Left lung (tissue), 10 donors: ENCODE measurements around the gene TRPT1. TPM values are rescaled to one million over a fixed set of nuclear protein-coding genes. Genes with fewer than 3 reads are reported as not detected.

Source experiments
- ATAC-seq: fragments of 200-7000 bp; cut with Tn5 transposase; one replicate; pipeline ENCODE4 v1.9.1; 2020; ENCODE audit warnings: moderate library complexity
- DNase-seq, 4 donors: peaks; one replicate each; pipeline ENCODE4 v3.0.0-alpha.2; 2013 to 2020
- H3K27ac ChIP-seq, 2 donors: fragments of 200-600 bp; sonication (generic) in 1 of 2; one replicate each; pipeline versions ENCODE4 v1.5.0 to v1.8.0; 2020 to 2021
- H3K27me3 ChIP-seq, 2 donors: fragments of 200-600 bp; sonication (generic) in 1 of 2; one replicate each; pipeline versions ENCODE4 v1.5.0 to v1.8.0; 2020 to 2021
- H3K36me3 ChIP-seq, 2 donors: fragments of 200-600 bp; sonication (generic) in 1 of 2; one replicate each; pipeline versions ENCODE4 v1.5.0 to v1.8.0; 2020 to 2021
- H3K4me1 ChIP-seq, 2 donors: fragments of 200-600 bp; one replicate each; pipeline ENCODE4 v1.8.0; 2021
- H3K4me3 ChIP-seq, 2 donors: fragments of 200-600 bp; sonication (generic) in 1 of 2; one replicate each; pipeline versions ENCODE4 v1.5.0 to v1.8.0; 2020 to 2021; ENCODE audit warnings: mild to moderate bottlenecking in 1 of 2
- H3K9me3 ChIP-seq, 2 donors: fragments of 200-600 bp; sonication (generic) in 1 of 2; one replicate each; pipeline versions ENCODE4 v1.5.0 to v1.8.0; 2020 to 2021
- CTCF ChIP-seq, 2 donors: fragments of 200-600 bp; sonication (generic) in 1 of 2; IDR thresholded peaks; one replicate each; pipeline versions ENCODE4 v1.5.0 to v1.8.0; 2021; ENCODE audit warnings: antibody characterized with exemption in 2 of 2
- intact Hi-C, 2 donors: fragments of 100-400 bp; cut with DNase I; formaldehyde crosslinking; loops; one replicate each; pipeline versions ENCODE4 v1.11.2 to v1.14.2; 2022
- polyA plus RNA-seq, 6 donors: library from polyadenylated mRNA; unstranded; fragments of 120-200 nt; gene quantifications; one replicate each; pipeline ENCODE4 v1.2.1, GENCODE V29; 2013; ENCODE audit not compliant: insufficient read length in 6 of 6
- total RNA-seq, 2 donors: library from RNA; stranded (reverse); fragmentation: NEBNext Ultra II Directional; extraction: Animal tissue kit (Norgen Biotek cat#: 25700); gene quantifications; one replicate each; pipeline ENCODE4 v1.2.1, GENCODE V29; 2021
- donor health status: DM: no; HTN: yes; CAD: no.
- donor health status: DM: no; HTN: no; CAD: no.

Gene TRPT1
- total and polyA plus RNA-seq, 8 donors = 26.3 to 33.2 (median 28.2) TPM

- no peaks in the 10 kb centered on the region for H3K27me3 ChIP-seq
- H3K4me3 ChIP-seq = no peak overlapping the region
- H3K36me3 ChIP-seq = peaks cover 0 to 92% of the 10 kb centered on the region in 2 donors
- no peak for DNase-seq
- H3K4me1 ChIP-seq = peaks cover 4 to 9% of the 10 kb centered on the region in 2 donors
- no peak for ATAC-seq
- H3K9me3 ChIP-seq = no peaks in the 10 kb centered on the region
- no peak overlapping the region for H3K27ac ChIP-seq
- intact Hi-C loops = no loop called here
- TF ChIP-seq CTCF (IDR thresholded peaks at IDR 0.05) = no peak
Measured at GRCh38 chr11:64220271-64220670, 5.7 kb downstream of the TRPT1 start.

- Histone ChIP-seq H3K36me3 (peaks cover 0 to 97% of the 10 kb centered on the region in 2 donors), H3K9me3 (no peaks in the 10 kb centered on the region), H3K4me1 (peaks cover 0 to 4% of the 10 kb centered on the region in 2 donors), H3K27me3 (no peaks in the 10 kb centered on the region), H3K4me3 (no peak overlapping the region), H3K27ac (no peak overlapping the region)
- intact Hi-C loops = no loop called here
- TF ChIP-seq CTCF (IDR thresholded peaks at IDR 0.05) = no peak
- ATAC-seq = no peak
- no peak for DNase-seq
Measured at GRCh38 chr11:64219755-64220154, 6.2 kb downstream of the TRPT1 start.

GRCh38 chr11:64219354-64219684 lies 6.7 kb downstream of the TRPT1 start:
- Histone ChIP-seq H3K36me3 (peaks cover 0 to 98% of the 10 kb centered on the region in 2 donors), H3K27ac (no peak overlapping the region), H3K9me3 (no peaks in the 10 kb centered on the region), H3K4me3 (no peak overlapping the region), H3K27me3 (no peaks in the 10 kb centered on the region), H3K4me1 (no peaks in the 10 kb centered on the region)
- intact Hi-C loops = no loop called here
- no peak for ATAC-seq
- TF ChIP-seq CTCF (IDR thresholded peaks at IDR 0.05) = no peak
- DNase-seq = no peak

GRCh38 chr11:64218628-64219353 lies 7.2 kb downstream of the TRPT1 start:
- DNase-seq (peak in 1 of 4 donors; percentile 20), ATAC-seq (no peak)
- no peak overlapping the region for H3K4me3 ChIP-seq
- no peaks in the 10 kb centered on the region for H3K27me3 ChIP-seq
- intact Hi-C loops = no loop called here
- no peak overlapping the region for H3K27ac ChIP-seq
- H3K36me3 ChIP-seq = peaks cover 0 to 98% of the 10 kb centered on the region in 2 donors
- no peaks in the 10 kb centered on the region for H3K9me3 ChIP-seq
- no peak for TF ChIP-seq CTCF (IDR thresholded peaks at IDR 0.05)
- no peaks in the 10 kb centered on the region for H3K4me1 ChIP-seq

GRCh38 chr11:64216879-64217278 lies 9.1 kb downstream of the TRPT1 start:
- Histone ChIP-seq H3K4me3 (no peak overlapping the region), H3K27ac (no peak overlapping the region), H3K9me3 (no peaks in the 10 kb centered on the region), H3K27me3 (no peaks in the 10 kb centered on the region), H3K4me1 (peaks cover 0 to 3% of the 10 kb centered on the region in 2 donors), H3K36me3 (peaks cover 0 to 97% of the 10 kb centered on the region in 2 donors)
- TF ChIP-seq CTCF (IDR thresholded peaks at IDR 0.05) = no peak
- no peak for ATAC-seq
- intact Hi-C loops = no loop called here
- no peak for DNase-seq
